Amygdala (tissue), 56 donors: ENCODE measurements around the gene TMEM184C.

Experiments used
- DNase-seq, 56 donors: peaks; one replicate each; lab custom pipeline; 2025; lab: John Stamatoyannopoulos, UW

Gene TMEM184C

DNA sequence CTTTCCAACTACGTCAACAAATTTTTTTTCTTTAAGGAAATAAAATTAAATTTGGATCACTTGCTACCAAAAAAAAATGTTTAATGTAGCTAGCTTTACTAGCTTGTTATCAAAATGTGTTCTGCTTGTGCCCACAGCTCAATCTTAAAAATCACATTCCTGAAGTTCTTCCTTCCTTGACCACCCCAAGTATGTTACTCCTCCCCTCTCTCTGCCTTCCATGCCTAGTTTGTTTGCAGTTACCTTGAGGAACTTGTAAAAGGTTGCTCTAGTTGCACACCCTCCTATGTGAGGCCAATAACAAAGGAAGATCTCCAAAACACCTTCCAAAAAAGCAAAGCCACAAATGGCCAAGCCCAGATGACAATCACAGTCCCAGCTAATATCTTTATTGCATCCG, 19.6 kb upstream of the TMEM184C start:
- no peak for DNase-seq

DNA sequence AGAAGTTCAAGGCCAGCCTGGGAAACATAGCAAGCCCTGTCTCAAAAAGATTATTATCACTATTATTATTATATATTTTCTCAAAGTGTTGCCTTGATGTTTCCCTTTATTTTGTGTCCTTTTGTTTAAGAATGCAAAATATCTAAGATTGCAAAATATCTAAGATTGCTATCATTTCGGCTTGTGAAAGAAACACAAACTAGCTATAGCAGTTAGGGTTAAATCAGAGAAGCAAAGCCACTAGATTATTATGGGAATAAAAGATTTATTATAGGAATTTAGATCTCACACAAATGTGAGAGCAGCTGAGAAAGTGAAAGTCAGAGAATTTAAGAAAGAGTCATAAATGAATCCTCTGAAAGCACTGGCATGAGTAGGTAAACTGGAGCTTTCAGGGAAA, 18.0 kb upstream of the TMEM184C start:
- no peak for DNase-seq

DNA sequence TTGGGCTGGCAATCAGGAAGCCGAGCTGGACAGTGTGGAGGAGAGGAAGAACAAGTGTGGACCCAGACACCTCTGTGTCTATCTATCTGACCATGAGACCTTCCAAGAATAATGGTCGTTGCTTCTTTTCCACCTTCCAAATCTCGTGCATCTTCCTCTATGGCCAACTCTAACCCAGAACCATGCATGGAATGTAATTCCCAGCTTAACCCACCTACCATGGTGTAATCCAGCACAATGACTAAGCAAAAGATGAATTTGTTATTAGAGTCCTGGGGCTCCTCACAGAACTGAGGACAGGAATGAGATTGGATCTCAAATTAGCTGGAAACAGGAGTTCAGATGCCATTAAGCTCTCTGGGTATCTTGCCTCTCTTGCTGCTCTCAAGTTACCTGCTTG, 17.4 kb upstream of the TMEM184C start:
- no peak for DNase-seq

DNA sequence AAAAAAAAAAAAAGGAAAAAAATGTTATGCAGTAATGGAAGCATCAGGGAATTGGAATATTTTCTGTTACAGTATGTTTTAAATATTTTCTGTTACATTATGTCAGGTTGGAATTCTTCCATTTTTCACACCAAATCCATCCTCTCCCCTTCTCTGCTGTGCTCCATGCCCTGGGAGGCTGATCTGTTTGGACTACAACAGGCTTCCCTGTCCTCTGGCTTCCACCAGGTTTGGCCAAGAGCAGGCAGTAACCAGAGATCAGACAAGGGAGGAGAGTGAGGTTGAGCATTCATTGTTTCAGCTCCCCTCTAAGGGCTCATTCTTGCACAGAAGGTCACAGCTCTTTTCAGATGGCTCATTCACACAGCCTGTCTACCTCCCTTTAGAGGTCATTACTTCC, 11.7 kb upstream of the TMEM184C start:
- no peak for DNase-seq

DNA sequence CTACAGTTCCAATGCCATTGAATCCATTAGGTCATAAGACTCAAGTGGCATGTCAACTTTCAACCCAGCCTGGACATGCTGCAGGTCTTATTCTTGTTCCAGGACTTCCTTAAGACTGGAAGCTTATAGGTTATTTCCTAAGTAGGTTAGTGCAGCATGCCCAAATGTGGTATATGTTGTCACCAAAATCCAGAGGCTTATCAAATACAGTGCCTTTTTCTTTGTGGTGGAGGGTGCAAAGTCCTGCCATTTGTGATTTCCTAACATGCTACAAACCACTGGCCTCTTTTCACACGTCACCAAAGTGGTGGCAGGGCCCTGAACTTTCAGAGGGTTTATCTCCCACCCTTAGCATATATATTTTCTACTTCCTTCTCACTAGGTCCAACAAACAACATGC, 9.7 kb upstream of the TMEM184C start:
- DNase-seq = no peak

DNA sequence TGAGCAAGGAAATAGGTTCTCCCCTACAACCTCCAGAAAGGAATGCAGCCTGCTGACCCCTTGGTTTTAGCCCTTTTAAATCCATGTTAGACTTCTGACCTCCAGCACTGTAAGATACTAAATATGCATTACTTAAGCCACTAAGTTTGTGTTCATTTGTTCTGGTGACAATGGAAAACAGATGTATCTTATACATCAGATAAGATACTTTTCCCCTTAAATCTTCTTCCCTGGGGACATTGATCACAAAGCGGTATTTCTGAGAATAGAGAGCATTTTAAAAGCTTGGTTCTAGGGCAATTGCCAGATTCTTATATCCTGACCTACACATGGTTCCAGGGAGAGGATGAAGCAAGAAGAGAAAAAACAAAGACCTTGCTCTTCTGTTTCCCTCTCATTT, 6.5 kb upstream of the TMEM184C start:
- no peak for DNase-seq

DNA sequence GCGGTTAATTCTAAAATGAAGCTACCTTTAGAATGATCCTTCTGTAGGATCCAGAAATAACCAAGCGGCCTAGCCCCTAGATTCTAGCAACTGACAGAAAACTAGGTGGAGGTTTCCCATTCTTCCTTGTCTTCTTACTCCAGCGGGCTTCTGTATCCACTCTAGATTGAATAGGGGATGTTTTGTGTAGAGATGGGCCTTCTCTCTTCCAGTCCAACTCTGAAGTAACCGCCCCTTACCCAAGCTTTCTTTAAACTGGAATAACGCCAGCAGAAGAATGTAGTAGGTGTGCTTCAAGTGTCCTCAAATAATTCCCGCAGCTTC, 386 bp upstream of the TMEM184C start:
- DNase-seq = no peak

GRCh38 chr4:147617841-147618691, 869 bp downstream of the TMEM184C start:
- no peak for DNase-seq

GRCh38 chr4:147620315-147620714, 3.1 kb downstream of the TMEM184C start:
- DNase-seq = no peak

DNA sequence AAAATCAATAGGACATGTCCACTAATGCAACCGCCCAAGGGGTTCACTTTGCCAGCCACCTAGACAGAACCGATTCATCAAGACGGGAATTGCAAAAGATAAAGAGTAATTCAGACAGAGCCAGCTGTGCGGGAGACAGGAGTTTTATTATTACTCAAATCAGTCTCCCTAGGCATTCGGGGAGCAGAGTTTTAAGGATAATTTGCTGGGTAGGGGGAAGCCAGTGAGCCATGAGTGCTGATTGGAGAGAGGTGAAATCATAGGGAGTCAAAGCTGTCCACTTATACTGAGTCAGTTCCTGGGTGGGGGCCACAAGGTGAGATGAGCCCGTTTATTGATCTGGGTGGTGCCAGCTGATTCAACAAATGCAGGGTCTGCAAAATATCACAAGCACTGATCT, 8.5 kb downstream of the TMEM184C start:
- no peak for DNase-seq

- DNase-seq = no peak
These were observed 9.7 kb downstream of the TMEM184C start for GRCh38 chr4:147626903-147627302.

- no peak for DNase-seq
These were observed 11.2 kb downstream of the TMEM184C start for GRCh38 chr4:147628415-147628814.

DNA sequence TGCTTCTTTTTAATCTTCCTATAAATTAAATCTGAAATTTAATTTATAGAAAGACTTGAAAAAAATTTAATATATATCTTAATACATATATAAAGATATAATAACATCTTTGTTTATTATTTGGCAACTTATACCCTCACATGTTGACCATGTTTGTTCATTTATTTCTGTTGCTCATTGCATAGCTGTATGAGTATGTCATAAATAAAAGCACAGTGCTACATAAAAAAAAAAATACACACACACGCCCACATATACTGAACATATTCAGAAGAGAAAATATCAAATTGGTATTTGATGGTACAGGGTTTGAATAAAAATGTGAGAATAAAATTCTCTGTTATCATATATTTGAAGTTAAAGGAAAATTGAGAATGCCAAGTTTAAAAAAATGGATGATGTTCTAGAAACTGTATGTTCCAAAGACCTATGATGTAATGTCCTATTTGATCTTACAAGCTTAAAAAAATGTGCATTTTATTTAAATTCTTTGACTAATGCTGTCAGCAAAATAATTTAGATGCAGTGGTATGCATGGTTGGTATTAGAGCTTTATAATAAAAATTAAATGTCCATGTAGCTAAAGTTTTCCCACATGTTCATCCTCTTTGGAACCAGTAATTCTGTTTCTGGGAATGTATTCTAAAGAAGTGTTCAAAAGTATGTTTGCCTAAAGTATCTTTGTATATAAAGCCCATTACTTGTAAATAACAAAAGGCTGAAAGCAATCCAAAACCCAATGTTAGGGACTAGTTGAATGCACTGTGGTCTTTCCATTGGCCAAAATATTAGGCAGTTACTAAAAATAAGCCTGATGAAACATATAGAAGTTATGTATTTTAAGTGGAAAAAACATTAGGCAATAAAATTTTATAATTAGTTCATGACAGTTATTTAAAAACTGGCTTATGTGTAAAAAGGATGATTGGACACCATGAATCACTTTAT, 12.9 kb downstream of the TMEM184C start:
- DNase-seq = no peak

GRCh38 chr4:147633113-147633512, 15.9 kb downstream of the TMEM184C start:
- no peak for DNase-seq

GRCh38 chr4:147633643-147634042, 16.4 kb downstream of the TMEM184C start:
- no peak for DNase-seq

- no peak for DNase-seq
These were observed 18.2 kb downstream of the TMEM184C start for GRCh38 chr4:147635348-147635747.

GRCh38 chr4:147638365-147638764, 21.2 kb downstream of the TMEM184C start:
- DNase-seq = no peak

DNA sequence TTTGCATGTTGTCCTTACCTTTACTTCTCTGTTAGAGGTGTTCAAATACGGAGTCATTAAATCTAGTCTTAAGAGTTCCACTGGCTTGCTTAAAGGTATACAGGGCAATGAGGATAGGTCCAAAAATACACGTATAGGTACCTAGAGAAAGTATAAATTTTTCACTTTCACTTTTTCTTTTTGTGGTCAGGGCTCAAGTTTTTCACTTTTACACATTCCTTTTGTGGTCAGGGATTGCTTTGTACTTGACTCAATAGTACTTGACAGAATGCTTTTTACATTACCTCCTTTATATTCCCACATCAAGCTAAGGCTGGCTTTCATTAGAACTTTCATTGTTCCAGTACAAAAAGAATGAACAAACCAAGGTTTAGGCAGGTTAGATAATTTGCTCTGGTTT, 21.7 kb downstream of the TMEM184C start:
- DNase-seq = no peak

GRCh38 chr4:147639388-147639787, 22.2 kb downstream of the TMEM184C start:
- DNase-seq = no peak

DNA sequence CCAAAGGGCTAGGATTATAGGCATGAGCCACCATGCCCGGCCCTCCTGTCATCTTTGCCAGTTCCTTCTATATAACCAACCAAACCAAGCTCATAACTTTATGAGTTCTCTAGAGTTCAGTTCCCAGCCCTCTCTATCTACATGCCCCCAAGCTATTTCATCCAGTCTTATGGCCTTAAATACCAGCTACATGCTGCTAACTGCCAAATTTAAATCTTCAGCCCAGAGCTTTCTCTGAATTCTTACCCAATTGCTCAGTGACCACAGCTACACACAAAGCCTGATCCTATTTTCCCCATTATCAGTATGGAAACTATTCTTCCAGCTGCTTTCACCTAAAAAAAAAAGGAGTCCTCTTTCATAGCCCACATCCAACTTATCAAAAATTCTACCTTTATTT, 23.1 kb downstream of the TMEM184C start:
- no peak for DNase-seq

- no peak for DNase-seq
These were observed 26.4 kb downstream of the TMEM184C start for GRCh38 chr4:147643616-147644015.

DNA sequence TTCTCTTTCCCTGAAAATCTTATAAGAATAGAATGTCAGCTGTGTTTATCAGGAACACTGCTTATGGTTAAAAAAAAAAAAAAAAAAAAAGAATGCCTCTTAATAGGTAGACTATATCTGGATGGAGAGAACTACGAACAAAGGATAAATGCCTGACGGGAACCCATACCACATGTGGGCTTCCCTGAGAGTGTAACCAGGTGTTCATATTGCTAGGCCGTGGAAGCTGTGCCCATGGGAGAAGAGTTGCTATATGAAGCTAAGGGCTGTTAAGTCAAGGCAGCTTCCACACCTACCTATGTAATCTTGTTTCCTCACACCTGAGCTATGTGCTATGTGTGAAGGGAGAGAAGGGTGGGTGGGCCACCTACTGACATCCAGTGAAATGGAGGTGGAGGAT, 27.3 kb downstream of the TMEM184C start:
- no peak for DNase-seq
